GM21723 (cell line): ENCODE results near the gene CIART.
"Not testable (repeated sequence)": the region's sequence is repeated elsewhere in the genome, so short reads cannot be mapped to it uniquely, and the experiment has no call there.

Source experiments
- ATAC-seq: cut with Tn5 transposase; IDR thresholded peaks from one replicate; pipeline ENCODE4 v1.9.1; 2021; ENCODE audit warnings: mild to moderate bottlenecking, moderate library complexity; ENCODE audit not compliant: unreplicated experiment

The CIART gene

DNA sequence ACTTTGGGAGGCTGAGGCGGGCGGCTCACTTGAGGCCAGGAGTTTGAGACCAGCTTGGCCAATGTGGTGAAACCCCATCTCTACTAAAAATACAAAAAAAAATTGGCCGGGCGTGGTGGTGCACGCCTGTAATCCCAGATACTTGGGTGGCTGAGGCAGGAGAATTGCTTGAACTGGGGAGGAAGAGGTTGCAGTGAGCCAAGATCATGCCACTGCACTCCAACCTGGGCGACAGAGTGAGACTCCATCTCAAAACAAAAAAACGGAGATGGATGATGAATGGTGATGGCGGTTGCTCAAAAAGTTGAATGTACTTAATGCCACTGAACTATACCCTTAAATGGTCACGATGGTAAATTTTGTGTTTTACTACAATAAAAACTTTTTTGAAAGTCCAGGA, 26.2 kb downstream of the CIART start:
- ATAC-seq, result not testable (repeated sequence)

DNA sequence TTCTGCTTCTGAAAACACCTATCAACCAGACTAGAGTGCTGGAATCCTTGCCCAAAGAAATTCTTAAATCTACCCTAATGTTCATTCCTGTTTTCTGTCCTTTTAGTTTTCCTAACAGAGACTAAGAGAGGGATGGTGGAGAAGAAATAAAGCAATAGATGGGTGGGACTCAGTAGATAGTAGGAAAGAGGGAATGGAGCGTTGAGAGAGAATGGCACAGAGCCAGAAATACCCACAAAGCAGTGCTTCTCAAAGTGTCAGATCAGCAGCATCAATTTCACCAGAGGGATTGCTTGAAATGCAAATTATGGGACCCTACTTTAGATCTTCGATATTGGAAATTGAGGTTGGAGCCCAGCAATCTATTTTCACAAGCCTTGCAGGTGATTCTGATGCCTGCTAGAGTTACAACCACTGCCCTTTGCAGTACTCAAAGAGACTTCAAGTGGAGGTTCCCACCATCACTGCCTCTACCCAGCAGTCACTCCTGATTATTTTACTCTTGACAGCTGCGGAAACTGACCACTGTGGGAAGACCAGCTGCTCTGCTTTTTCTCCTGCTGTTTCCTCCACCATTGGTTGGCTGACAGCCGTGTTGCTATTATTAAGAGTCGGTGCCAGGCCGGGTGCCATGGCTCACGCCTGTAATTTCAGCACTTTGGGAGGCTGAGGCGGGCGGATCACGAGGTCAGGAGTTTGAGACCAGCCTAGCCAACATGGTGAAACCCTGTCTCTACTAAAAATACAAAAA, 27.6 kb downstream of the CIART start:
- no peak for ATAC-seq

DNA sequence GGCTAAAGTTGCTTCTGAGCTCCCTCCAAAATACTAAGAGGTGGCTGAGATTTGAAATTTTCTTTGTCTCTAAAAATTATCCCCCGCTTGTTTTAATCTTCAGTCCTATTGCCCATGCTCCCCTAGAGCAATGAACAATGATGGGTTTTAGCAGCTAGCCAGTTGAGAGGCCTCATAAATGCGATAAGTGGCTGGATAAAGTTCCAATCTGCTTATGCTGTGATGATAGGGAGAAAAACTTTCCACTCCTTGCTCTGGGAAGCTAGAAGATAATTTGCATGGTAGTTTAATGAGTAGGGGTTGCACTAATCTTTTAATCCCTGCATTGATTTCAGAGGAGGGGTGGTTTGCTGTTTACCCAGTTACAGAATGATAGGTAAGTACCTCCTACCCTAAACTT, 29.4 kb downstream of the CIART start:
- no peak for ATAC-seq

DNA sequence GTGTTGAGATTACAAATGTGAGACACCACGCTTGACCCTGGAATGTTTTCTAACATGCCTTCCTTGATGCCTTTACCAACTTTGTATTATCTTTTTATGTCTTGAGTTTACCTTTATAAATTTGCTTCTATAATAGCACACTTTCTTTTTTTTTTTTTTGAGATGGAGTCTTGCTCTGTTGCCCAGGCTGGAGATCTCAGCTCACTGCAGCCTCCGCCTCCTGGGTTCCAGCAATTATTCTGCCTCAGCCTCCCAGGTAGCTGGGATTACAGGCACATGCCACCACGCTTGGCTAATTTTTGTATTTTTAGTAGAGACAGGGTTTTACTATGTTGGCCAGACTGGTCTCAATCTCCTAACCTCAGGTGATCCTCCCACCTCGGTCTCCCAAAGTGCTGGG, 32.3 kb downstream of the CIART start:
- ATAC-seq, result not testable (repeated sequence)

DNA sequence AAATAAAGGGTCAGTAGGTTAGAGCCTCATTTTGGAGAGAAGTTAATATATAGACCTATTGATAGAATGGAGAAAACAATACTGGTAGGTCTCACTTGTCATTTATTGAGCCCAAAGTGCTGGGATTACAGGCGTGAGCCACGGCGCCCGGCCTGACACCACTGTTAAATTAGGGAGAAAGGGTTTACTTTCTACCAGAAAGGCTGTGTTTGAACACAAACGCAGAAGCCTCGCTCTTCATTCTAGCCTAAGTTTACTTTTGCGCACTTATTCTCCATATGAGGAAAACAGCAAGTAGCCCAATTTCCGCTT, 38.3 kb downstream of the CIART start:
- ATAC-seq, result no peak

DNA sequence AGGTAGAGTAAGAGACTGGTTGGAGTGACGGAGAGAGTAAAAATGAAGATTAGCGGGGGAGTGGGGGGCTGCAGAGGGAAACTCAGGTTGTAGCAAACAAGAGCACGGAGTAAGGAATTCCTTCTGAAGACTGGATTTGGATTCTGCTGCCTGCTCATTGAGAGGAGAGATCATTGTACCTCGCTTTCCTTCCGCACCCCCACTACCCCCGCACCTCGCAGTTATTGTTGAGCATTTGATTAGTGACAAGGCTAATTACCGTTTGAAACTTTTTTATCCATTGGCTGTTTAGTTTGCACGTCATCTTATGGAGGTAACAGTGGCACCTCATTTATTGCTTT, 39.4 kb downstream of the CIART start:
- no peak for ATAC-seq

DNA sequence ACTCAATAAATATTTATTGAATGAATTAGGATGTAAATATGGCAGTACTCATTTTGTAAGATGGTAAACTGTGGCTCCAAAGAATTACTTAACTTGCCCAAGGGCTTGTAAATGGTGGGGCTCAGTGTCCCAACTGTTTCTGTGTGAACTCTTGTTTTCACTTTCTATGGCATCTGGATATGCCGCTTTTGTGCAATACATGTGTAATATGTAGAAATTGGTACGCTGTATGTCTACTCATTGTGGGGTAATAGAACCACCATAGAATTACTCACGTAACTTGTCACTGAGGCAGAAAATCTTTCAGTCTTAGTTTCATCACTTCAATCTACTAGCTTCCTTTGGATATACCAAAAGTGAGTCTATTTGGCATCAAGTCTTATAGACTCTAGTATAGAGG, 40.0 kb downstream of the CIART start:
- no peak for ATAC-seq

DNA sequence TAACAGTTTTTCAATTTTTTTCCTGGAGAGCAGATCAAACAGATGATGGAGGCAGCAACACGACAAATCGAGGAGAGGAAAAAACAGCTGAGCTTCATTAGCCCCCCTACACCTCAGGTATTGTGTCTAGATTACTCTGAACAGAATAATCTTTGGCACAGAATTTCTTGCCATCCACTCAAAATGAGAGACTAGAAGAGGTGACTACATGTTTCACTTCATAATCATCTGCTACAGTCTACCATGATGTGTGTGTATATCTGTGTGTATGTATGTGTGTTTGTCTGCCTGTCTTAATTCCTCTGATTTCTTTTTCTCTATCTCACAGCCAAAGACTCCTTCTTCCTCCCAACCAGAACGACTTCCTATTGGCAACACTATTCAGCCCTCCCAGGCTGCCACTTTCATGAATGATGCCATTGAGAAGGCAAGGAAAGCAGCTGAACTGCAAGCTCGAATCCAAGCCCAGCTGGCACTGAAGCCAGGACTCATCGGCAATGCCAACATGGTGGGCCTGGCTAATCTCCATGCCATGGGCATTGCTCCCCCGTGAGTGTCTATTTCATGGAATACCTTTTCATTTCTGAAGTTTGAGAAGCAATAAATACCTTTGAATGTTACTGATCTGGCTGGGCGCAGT, 50.4 kb downstream of the CIART start:
- ATAC-seq, result no peak
